ENCODE measurements around the gene RELN.

RELN gene

GRCh38 chr7:103480771-103481170, 508.7 kb downstream of the RELN start:
- no peak for FAIRE-seq
- no peak for DNase-seq (ENCODE audit: insufficient read length, low spot score)
- TF ChIP-seq PAX5 (IDR thresholded peaks at IDR 0.05; ENCODE audit: insufficient read depth, low read length, severe bottlenecking) (no peak), TAF1 (IDR thresholded peaks at IDR 0.05; ENCODE audit: low read depth, low read length) (no peak), POLR2AphosphoS5 (IDR thresholded peaks at IDR 0.05; ENCODE audit: low read depth, low read length) (no peak), POU2F2 (IDR thresholded peaks at IDR 0.05; ENCODE audit: low read depth, low read length) (no peak)

DNA sequence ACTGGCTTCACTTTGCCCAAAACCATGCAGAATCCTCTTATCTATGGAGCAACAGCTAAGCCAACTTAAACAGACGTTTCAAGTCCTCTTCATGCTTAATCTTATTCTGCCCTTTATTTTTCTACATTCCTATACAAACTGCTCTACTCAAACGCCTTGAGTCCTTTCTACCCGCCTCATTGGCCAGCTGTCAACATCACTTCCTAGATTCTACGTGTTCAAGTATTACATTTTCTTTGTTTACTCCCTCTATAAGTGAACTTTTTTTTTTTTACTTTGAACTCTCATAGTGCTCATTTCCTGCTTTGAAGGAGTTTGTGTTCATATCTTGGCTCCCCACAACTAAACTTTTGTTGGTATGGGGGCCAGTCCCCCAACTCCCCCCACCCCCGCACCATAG, 514.5 kb downstream of the RELN start:
- no peak for DNase-seq (ENCODE audit: insufficient read length, low spot score)
- FAIRE-seq = no peak
- TF ChIP-seq TAF1 (IDR thresholded peaks at IDR 0.05; ENCODE audit: low read depth, low read length) = no peak
- TF ChIP-seq POLR2A (IDR thresholded peaks at IDR 0.05; ENCODE audit: low read depth, low read length) = no peak
- no peak for TF ChIP-seq POU2F2 (IDR thresholded peaks at IDR 0.05; ENCODE audit: low read depth, low read length)
- no peak for TF ChIP-seq PAX5 (IDR thresholded peaks at IDR 0.05; ENCODE audit: insufficient read depth, low read length, severe bottlenecking)
- TF ChIP-seq POLR2AphosphoS5 (IDR thresholded peaks at IDR 0.05; ENCODE audit: low read depth, low read length) = no peak
- TF ChIP-seq SPI1 (IDR thresholded peaks at IDR 0.05; ENCODE audit: low read depth, low read length) = no peak

GRCh38 chr7:103469095-103469948, 520.1 kb downstream of the RELN start:
- no peak for FAIRE-seq
- DNase-seq (ENCODE audit: insufficient read length, low spot score) = no peak

DNA sequence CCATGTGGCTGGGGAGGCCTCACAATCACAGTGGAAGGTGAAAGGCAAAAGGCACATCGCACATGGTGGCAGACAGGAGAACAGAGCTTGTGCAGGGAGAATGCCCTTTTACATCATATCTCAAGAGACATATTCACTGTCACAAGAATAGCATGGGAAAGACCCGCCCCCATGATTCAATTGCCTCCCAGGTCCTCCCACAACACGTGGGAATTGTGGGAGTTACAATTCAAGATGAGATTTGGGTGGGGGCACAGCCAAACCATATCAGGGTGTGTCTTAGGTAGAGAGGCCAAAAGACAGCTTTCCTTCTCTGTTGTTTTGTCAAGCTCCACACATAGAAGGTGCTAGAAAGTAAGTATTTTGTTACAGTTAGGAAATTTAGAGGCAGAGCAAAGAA, 522.6 kb downstream of the RELN start:
- TF ChIP-seq SPI1 (IDR thresholded peaks at IDR 0.05; ENCODE audit: low read depth, low read length) = no peak
- TF ChIP-seq POLR2AphosphoS5 (IDR thresholded peaks at IDR 0.05; ENCODE audit: low read depth, low read length) = no peak
- no peak for TF ChIP-seq POLR2A (IDR thresholded peaks at IDR 0.05; ENCODE audit: low read depth, low read length)
- no peak for TF ChIP-seq PAX5 (IDR thresholded peaks at IDR 0.05; ENCODE audit: insufficient read depth, low read length, severe bottlenecking)
- no peak for TF ChIP-seq POU2F2 (IDR thresholded peaks at IDR 0.05; ENCODE audit: low read depth, low read length)
- no peak for TF ChIP-seq TAF1 (IDR thresholded peaks at IDR 0.05; ENCODE audit: low read depth, low read length)
- FAIRE-seq = no peak
- DNase-seq (ENCODE audit: insufficient read length, low spot score) = no peak

More at GRCh38 chr7:103469095-103469948, 520.1 kb downstream of the RELN start:
- TF ChIP-seq POLR2A (IDR thresholded peaks at IDR 0.05; ENCODE audit: low read depth, low read length) = no peak
- TF ChIP-seq PAX5 (IDR thresholded peaks at IDR 0.05; ENCODE audit: insufficient read depth, low read length, severe bottlenecking) = no peak
- no peak for TF ChIP-seq SPI1 (IDR thresholded peaks at IDR 0.05; ENCODE audit: low read depth, low read length)
- TF ChIP-seq TAF1 (IDR thresholded peaks at IDR 0.05; ENCODE audit: low read depth, low read length) = no peak
- TF ChIP-seq POU2F2 (IDR thresholded peaks at IDR 0.05; ENCODE audit: low read depth, low read length) = no peak
- no peak for TF ChIP-seq POLR2AphosphoS5 (IDR thresholded peaks at IDR 0.05; ENCODE audit: low read depth, low read length)

- no peak for FAIRE-seq
- TF ChIP-seq PAX5 (IDR thresholded peaks at IDR 0.05; ENCODE audit: insufficient read depth, low read length, severe bottlenecking) (no peak), POU2F2 (IDR thresholded peaks at IDR 0.05; ENCODE audit: low read depth, low read length) (no peak), SPI1 (IDR thresholded peaks at IDR 0.05; ENCODE audit: low read depth, low read length) (no peak), POLR2AphosphoS5 (IDR thresholded peaks at IDR 0.05; ENCODE audit: low read depth, low read length) (no peak), POLR2A (IDR thresholded peaks at IDR 0.05; ENCODE audit: low read depth, low read length) (no peak), TAF1 (IDR thresholded peaks at IDR 0.05; ENCODE audit: low read depth, low read length) (no peak)
Observed at GRCh38 chr7:103462358-103462757, 527.1 kb downstream of the RELN start.

GRCh38 chr7:103447073-103447960, 542.1 kb downstream of the RELN start:
- peak; percentile 26 for FAIRE-seq
- peak; percentile 42 for DNase-seq (ENCODE audit: insufficient read length, low spot score)
- TF ChIP-seq PAX5 (IDR thresholded peaks at IDR 0.05; ENCODE audit: insufficient read depth, low read length, severe bottlenecking) (no peak), POLR2AphosphoS5 (IDR thresholded peaks at IDR 0.05; ENCODE audit: low read depth, low read length) (no peak), SPI1 (IDR thresholded peaks at IDR 0.05; ENCODE audit: low read depth, low read length) (no peak), POLR2A (IDR thresholded peaks at IDR 0.05; ENCODE audit: low read depth, low read length) (no peak), TAF1 (IDR thresholded peaks at IDR 0.05; ENCODE audit: low read depth, low read length) (no peak), POU2F2 (IDR thresholded peaks at IDR 0.05; ENCODE audit: low read depth, low read length) (no peak)

More at GRCh38 chr7:103462358-103462757, 527.1 kb downstream of the RELN start:
- no peak for DNase-seq (ENCODE audit: insufficient read length, low spot score)

- FAIRE-seq (no peak), DNase-seq (ENCODE audit: insufficient read length, low spot score) (peak; percentile 39)
- TF ChIP-seq PAX5 (IDR thresholded peaks at IDR 0.05; ENCODE audit: insufficient read depth, low read length, severe bottlenecking) = no peak
- TF ChIP-seq POLR2AphosphoS5 (IDR thresholded peaks at IDR 0.05; ENCODE audit: low read depth, low read length) = no peak
- no peak for TF ChIP-seq TAF1 (IDR thresholded peaks at IDR 0.05; ENCODE audit: low read depth, low read length)
- no peak for TF ChIP-seq SPI1 (IDR thresholded peaks at IDR 0.05; ENCODE audit: low read depth, low read length)
- TF ChIP-seq POLR2A (IDR thresholded peaks at IDR 0.05; ENCODE audit: low read depth, low read length) = no peak
- no peak for TF ChIP-seq POU2F2 (IDR thresholded peaks at IDR 0.05; ENCODE audit: low read depth, low read length)
Observed at GRCh38 chr7:103446049-103446520, 543.4 kb downstream of the RELN start, which contains the start of gene SLC26A5. SLC26A5 (minus strand) TSS chr7:103446207; CDS start chr7:103421514, 24,693 bp downstream.

- FAIRE-seq (no peak), DNase-seq (ENCODE audit: insufficient read length, low spot score) (peak; percentile 11)
- no peak for TF ChIP-seq PAX5 (IDR thresholded peaks at IDR 0.05; ENCODE audit: insufficient read depth, low read length, severe bottlenecking)
- TF ChIP-seq POLR2A (IDR thresholded peaks at IDR 0.05; ENCODE audit: low read depth, low read length) = no peak
- TF ChIP-seq POU2F2 (IDR thresholded peaks at IDR 0.05; ENCODE audit: low read depth, low read length) = no peak
- TF ChIP-seq SPI1 (IDR thresholded peaks at IDR 0.05; ENCODE audit: low read depth, low read length) = no peak
- TF ChIP-seq TAF1 (IDR thresholded peaks at IDR 0.05; ENCODE audit: low read depth, low read length) = no peak
Observed at GRCh38 chr7:103445228-103446048, 544.0 kb downstream of the RELN start.
